Naive B cell (primary cell): Measurements from ENCODE around the gene RPA3. TPM values are rescaled to one million over a fixed set of nuclear protein-coding genes. Genes with fewer than 3 reads are reported as not detected.
"Not testable (repeated sequence)": the region's sequence is repeated elsewhere in the genome, so short reads cannot be mapped to it uniquely, and the experiment has no call there.

Experiments used
- ATAC-seq, 2 donors: fragments of 150-1000 bp; cut with Tn5 transposase; 2 replicates each; pipeline ENCODE4 v1.10.0; 2021; ENCODE audit warnings: low read depth in 2 of 2, mild to moderate bottlenecking in 2 of 2, moderate library complexity in 2 of 2
- DNase-seq: peaks from one replicate; pipeline ENCODE4 v3.0.0; 2022
- H3K27ac Mint-ChIP-seq, 6 donors: one replicate each; pipeline ENCODE4 v1.8.0; 2020 to 2022; ENCODE audit warnings: mild to moderate bottlenecking in 6 of 6, mixed read lengths in 6 of 6, moderate library complexity in 5 of 6, inconsistent platforms in 2 of 6
- H3K27me3 Mint-ChIP-seq, 3 donors: one replicate each; pipeline ENCODE4 v1.8.0; 2021 to 2022; ENCODE audit warnings: mixed read lengths in 3 of 3, mild to moderate bottlenecking in 1 of 3
- H3K36me3 Mint-ChIP-seq, 2 donors: one replicate each; pipeline ENCODE4 v1.8.0; 2020 to 2022; ENCODE audit warnings: mixed read lengths in 2 of 2, inconsistent platforms in 1 of 2, mild to moderate bottlenecking in 1 of 2
- H3K4me1 Mint-ChIP-seq, 3 donors: one replicate each; pipeline ENCODE4 v1.8.0; 2020 to 2022; ENCODE audit warnings: mixed read lengths in 3 of 3, inconsistent platforms in 1 of 3, mild to moderate bottlenecking in 1 of 3, moderate library complexity in 1 of 3
- H3K4me3 Mint-ChIP-seq, 8 donors: one replicate each; pipeline ENCODE4 v1.8.0; 2020 to 2022; ENCODE audit warnings: mild to moderate bottlenecking in 8 of 8, mixed read lengths in 8 of 8, moderate library complexity in 8 of 8, inconsistent platforms in 2 of 8
- H3K9me3 Mint-ChIP-seq, 7 donors: one replicate each; pipeline ENCODE4 v1.8.0; 2020 to 2022; ENCODE audit warnings: mixed read lengths in 7 of 7, mild to moderate bottlenecking in 5 of 7, inconsistent platforms in 2 of 7, moderate library complexity in 1 of 7
- polyA plus RNA-seq, 6 donors: library from polyadenylated mRNA; unstranded; fragments of 300-500 nt; fragmentation: Illumina TruSeq; gene quantifications; one replicate each; pipeline ENCODE4 v1.2.3, GENCODE V29; 2021; ENCODE audit warnings: low read depth in 6 of 6

Gene RPA3
- polyA plus RNA-seq, 6 donors from 2014 or later = 114 to 186 (median 150) TPM

- not testable (repeated sequence) for H3K4me3 Mint-ChIP-seq, DNase-seq, ATAC-seq, H3K27me3 Mint-ChIP-seq
- peaks cover 18 to 33% (median 30%) of the 10 kb centered on the region in 3 donors for H3K4me1 Mint-ChIP-seq
- peaks cover 12 to 21% of the 10 kb centered on the region in 2 donors for H3K36me3 Mint-ChIP-seq
- H3K9me3 Mint-ChIP-seq = peaks cover 0 to 11% (median 5%) of the 10 kb centered on the region in 7 donors
- H3K27ac Mint-ChIP-seq = peak overlapping the region in 2 of 6 donors; percentile 12 to 40
These were observed 38.8 kb downstream of the RPA3 start for GRCh38 chr7:7679640-7680039.

GRCh38 chr7:7675686-7676085, 42.7 kb downstream of the RPA3 start:
- DNase-seq (no peak), ATAC-seq (no peak)
- Mint-ChIP-seq H3K4me1 (peaks cover 31 to 35% (median 35%) of the 10 kb centered on the region in 3 donors), H3K27ac (peak overlapping the region in 4 of 6 donors; percentile 36 to 75 (median 68)), H3K4me3 (no peak overlapping the region), H3K36me3 (peaks cover 16 to 30% of the 10 kb centered on the region in 2 donors), H3K27me3 (no peaks in the 10 kb centered on the region), H3K9me3 (peaks cover 0 to 11% (median 5%) of the 10 kb centered on the region in 7 donors)

- DNase-seq = no peak
- ATAC-seq = no peak
- H3K4me1 Mint-ChIP-seq = peaks cover 24 to 31% (median 27%) of the 10 kb centered on the region in 3 donors
- no peak overlapping the region for H3K4me3 Mint-ChIP-seq
- H3K27me3 Mint-ChIP-seq = no peaks in the 10 kb centered on the region
- peaks cover 0 to 11% (median 5%) of the 10 kb centered on the region in 7 donors for H3K9me3 Mint-ChIP-seq
- peaks cover 16 to 30% of the 10 kb centered on the region in 2 donors for H3K36me3 Mint-ChIP-seq
- no peak overlapping the region for H3K27ac Mint-ChIP-seq
These were observed 45.2 kb downstream of the RPA3 start for GRCh38 chr7:7673240-7673550.

- Mint-ChIP-seq H3K27ac (peak overlapping the region in 5 of 6 donors; percentile 18 to 80 (median 27)), H3K27me3 (no peaks in the 10 kb centered on the region), H3K9me3 (peaks cover 0 to 6% (median under 1%) of the 10 kb centered on the region in 7 donors), H3K4me1 (peaks cover 24 to 33% (median 27%) of the 10 kb centered on the region in 3 donors), H3K36me3 (peaks cover 16 to 30% of the 10 kb centered on the region in 2 donors), H3K4me3 (no peak overlapping the region)
- DNase-seq (no peak), ATAC-seq (no peak)
These were observed 45.7 kb downstream of the RPA3 start for GRCh38 chr7:7672545-7673239.

GRCh38 chr7:7671361-7671760, 47.0 kb downstream of the RPA3 start:
- Mint-ChIP-seq H3K9me3 (peaks cover 0 to 2% (median 0%) of the 10 kb centered on the region in 7 donors), H3K27me3 (no peaks in the 10 kb centered on the region), H3K27ac (peak overlapping the region in 4 of 6 donors; percentile 0 to 86 (median 64)), H3K4me3 (no peak overlapping the region), H3K36me3 (peaks cover 11 to 22% of the 10 kb centered on the region in 2 donors), H3K4me1 (peaks cover 24 to 35% (median 24%) of the 10 kb centered on the region in 3 donors)
- no peak for ATAC-seq
- DNase-seq = no peak

GRCh38 chr7:7670490-7670889, 47.9 kb downstream of the RPA3 start:
- Mint-ChIP-seq H3K27me3 (no peaks in the 10 kb centered on the region), H3K4me3 (peak overlapping the region in 1 of 8 donors; percentile 11), H3K36me3 (peaks cover 4 to 13% of the 10 kb centered on the region in 2 donors), H3K4me1 (peaks cover 22 to 28% (median 27%) of the 10 kb centered on the region in 3 donors), H3K9me3 (peaks cover 0 to 2% (median 0%) of the 10 kb centered on the region in 7 donors), H3K27ac (peak overlapping the region in 1 of 6 donors; percentile 30)
- DNase-seq (no peak), ATAC-seq (no peak)

GRCh38 chr7:7668706-7669105, 49.7 kb downstream of the RPA3 start:
- H3K36me3 Mint-ChIP-seq = peaks cover 2 to 4% of the 10 kb centered on the region in 2 donors
- no peak for DNase-seq
- H3K9me3 Mint-ChIP-seq = peaks cover 0 to 2% (median 0%) of the 10 kb centered on the region in 7 donors

GRCh38 chr7:7667187-7667586, 51.2 kb downstream of the RPA3 start:
- Mint-ChIP-seq H3K9me3 (peaks cover 0 to 2% (median 0%) of the 10 kb centered on the region in 7 donors), H3K4me3 (no peak overlapping the region), H3K27ac (no peak overlapping the region), H3K4me1 (peaks cover 25 to 37% (median 29%) of the 10 kb centered on the region in 3 donors), H3K27me3 (no peaks in the 10 kb centered on the region), H3K36me3 (no peaks in the 10 kb centered on the region)
- no peak for DNase-seq
- ATAC-seq = no peak

More at GRCh38 chr7:7668706-7669105, 49.7 kb downstream of the RPA3 start:
- no peak overlapping the region for H3K27ac Mint-ChIP-seq
- H3K4me3 Mint-ChIP-seq = peak overlapping the region in 1 of 8 donors; percentile 7
- peaks cover 30 to 39% (median 30%) of the 10 kb centered on the region in 3 donors for H3K4me1 Mint-ChIP-seq
- no peak for ATAC-seq
- H3K27me3 Mint-ChIP-seq = no peaks in the 10 kb centered on the region

- H3K4me1 Mint-ChIP-seq = peaks cover 21 to 37% (median 26%) of the 10 kb centered on the region in 3 donors
- peaks cover 0 to 3% (median under 1%) of the 10 kb centered on the region in 7 donors for H3K9me3 Mint-ChIP-seq
- ATAC-seq (no peak), DNase-seq (no peak)
- H3K27ac Mint-ChIP-seq = peak overlapping the region in 1 of 6 donors; percentile 61
- H3K36me3 Mint-ChIP-seq = no peaks in the 10 kb centered on the region
- H3K27me3 Mint-ChIP-seq = no peaks in the 10 kb centered on the region
- H3K4me3 Mint-ChIP-seq = no peak overlapping the region
These were observed 53.4 kb downstream of the RPA3 start for GRCh38 chr7:7665031-7665430.

- Mint-ChIP-seq H3K27me3 (no peaks in the 10 kb centered on the region), H3K4me3 (no peak overlapping the region), H3K36me3 (peaks cover 5 to 6% of the 10 kb centered on the region in 2 donors), H3K27ac (peak overlapping the region in 2 of 6 donors; percentile 0 to 81), H3K4me1 (peaks cover 25 to 45% (median 28%) of the 10 kb centered on the region in 3 donors), H3K9me3 (peaks cover 4 to 9% (median 8%) of the 10 kb centered on the region in 7 donors)
- DNase-seq (no peak), ATAC-seq (no peak)
These were observed 54.1 kb downstream of the RPA3 start for GRCh38 chr7:7664291-7664690.

- no peak for ATAC-seq
- peaks cover 30 to 59% (median 31%) of the 10 kb centered on the region in 3 donors for H3K4me1 Mint-ChIP-seq
- H3K4me3 Mint-ChIP-seq = no peak overlapping the region
- no peak overlapping the region for H3K27ac Mint-ChIP-seq
- DNase-seq = no peak
- H3K36me3 Mint-ChIP-seq = peaks cover 11 to 14% of the 10 kb centered on the region in 2 donors
- H3K9me3 Mint-ChIP-seq = peaks cover 7 to 25% (median 19%) of the 10 kb centered on the region in 7 donors
- H3K27me3 Mint-ChIP-seq = no peaks in the 10 kb centered on the region
These were observed 55.9 kb downstream of the RPA3 start for GRCh38 chr7:7662527-7662926.

- H3K9me3 Mint-ChIP-seq = peaks cover 8 to 30% (median 19%) of the 10 kb centered on the region in 7 donors
- H3K36me3 Mint-ChIP-seq = peaks cover 11 to 14% of the 10 kb centered on the region in 2 donors
- not testable (repeated sequence) for H3K4me3 Mint-ChIP-seq, ATAC-seq, H3K27me3 Mint-ChIP-seq, DNase-seq
- H3K4me1 Mint-ChIP-seq = peaks cover 36 to 72% (median 58%) of the 10 kb centered on the region in 3 donors
- H3K27ac Mint-ChIP-seq = peak overlapping the region in 1 of 6 donors; percentile 55
These were observed 61.9 kb downstream of the RPA3 start for GRCh38 chr7:7656459-7656858.

- no peaks in the 10 kb centered on the region for H3K27me3 Mint-ChIP-seq
- peaks cover 11 to 14% of the 10 kb centered on the region in 2 donors for H3K36me3 Mint-ChIP-seq
- no peak for ATAC-seq
- no peak overlapping the region for H3K27ac Mint-ChIP-seq
- no peak for DNase-seq
- no peak overlapping the region for H3K4me3 Mint-ChIP-seq
- H3K4me1 Mint-ChIP-seq = peaks cover 34 to 73% (median 53%) of the 10 kb centered on the region in 3 donors
- H3K9me3 Mint-ChIP-seq = peaks cover 8 to 29% (median 18%) of the 10 kb centered on the region in 7 donors
These were observed 63.3 kb downstream of the RPA3 start for GRCh38 chr7:7654964-7655715.
